Measurements from ENCODE around the gene CENPL. TPM values are rescaled to one million over a fixed set of nuclear protein-coding genes. Genes with fewer than 3 reads are reported as not detected.
"Not testable (repeated sequence)": the region's sequence is repeated elsewhere in the genome, so short reads cannot be mapped to it uniquely, and the experiment has no call there.

The CENPL gene
- total RNA-seq, 1 donor from 2014 or later = 6.9 TPM

DNA sequence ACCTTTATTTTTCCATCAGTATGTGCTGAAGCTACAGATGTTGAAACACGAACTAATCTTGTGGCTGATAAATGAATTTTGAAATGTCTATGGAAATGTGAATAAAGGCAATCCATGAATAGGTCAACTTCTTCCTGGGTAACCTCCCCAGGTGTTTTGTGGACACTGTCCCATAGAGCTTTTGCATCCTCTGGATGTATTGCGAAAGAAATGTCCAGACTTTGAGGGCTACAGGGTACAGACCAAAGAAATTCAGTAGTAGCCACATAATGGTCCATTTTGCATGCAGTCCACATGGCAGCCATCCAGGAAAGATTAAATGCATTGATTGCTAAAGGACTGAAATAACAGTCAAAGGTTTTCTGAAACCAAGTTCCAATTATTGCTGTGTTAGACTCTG, 21.7 kb downstream of the CENPL start:
- ATAC-seq (no peak), DNase-seq (no peak)
- peaks cover 24% of the 10 kb centered on the region for H3K36me3 ChIP-seq
- no peaks in the 10 kb centered on the region for H3K4me1 ChIP-seq
- no peaks in the 10 kb centered on the region for H3K27me3 ChIP-seq (ENCODE audit: low read depth)
- no peak overlapping the region for H3K27ac ChIP-seq
- intact Hi-C loops (cut with DNase I) = no loop called here
- H3K4me3 ChIP-seq = no peak overlapping the region
- H3K9me3 ChIP-seq = no peaks in the 10 kb centered on the region
- TF ChIP-seq, protein P1, sequence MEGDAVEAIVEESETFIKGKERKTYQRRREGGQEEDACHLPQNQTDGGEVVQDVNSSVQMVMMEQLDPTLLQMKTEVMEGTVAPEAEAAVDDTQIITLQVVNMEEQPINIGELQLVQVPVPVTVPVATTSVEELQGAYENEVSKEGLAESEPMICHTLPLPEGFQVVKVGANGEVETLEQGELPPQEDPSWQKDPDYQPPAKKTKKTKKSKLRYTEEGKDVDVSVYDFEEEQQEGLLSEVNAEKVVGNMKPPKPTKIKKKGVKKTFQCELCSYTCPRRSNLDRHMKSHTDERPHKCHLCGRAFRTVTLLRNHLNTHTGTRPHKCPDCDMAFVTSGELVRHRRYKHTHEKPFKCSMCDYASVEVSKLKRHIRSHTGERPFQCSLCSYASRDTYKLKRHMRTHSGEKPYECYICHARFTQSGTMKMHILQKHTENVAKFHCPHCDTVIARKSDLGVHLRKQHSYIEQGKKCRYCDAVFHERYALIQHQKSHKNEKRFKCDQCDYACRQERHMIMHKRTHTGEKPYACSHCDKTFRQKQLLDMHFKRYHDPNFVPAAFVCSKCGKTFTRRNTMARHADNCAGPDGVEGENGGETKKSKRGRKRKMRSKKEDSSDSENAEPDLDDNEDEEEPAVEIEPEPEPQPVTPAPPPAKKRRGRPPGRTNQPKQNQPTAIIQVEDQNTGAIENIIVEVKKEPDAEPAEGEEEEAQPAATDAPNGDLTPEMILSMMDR (IDR thresholded peaks at IDR 0.05) = no peak

DNA sequence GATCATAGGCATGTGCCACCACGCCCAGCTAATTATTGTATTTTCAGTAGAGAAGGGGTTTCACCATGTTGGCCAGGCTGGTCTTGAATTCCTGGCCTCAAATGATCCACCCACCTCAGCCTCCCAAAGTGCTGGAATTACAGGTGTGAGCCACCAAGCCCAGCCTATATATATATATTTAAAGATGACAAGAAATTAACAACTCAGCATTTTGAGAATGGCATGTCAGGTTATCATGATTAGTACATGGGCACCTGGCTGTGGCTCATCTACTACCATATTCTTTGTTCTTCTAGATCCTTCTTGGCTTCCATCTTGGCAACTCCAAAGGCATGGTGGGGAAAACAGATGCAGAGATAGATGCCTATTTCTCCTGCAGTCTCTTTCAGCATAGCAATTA, 24.7 kb downstream of the CENPL start:
- H3K27ac ChIP-seq; H3K4me1 ChIP-seq; H3K27me3 ChIP-seq (ENCODE audit: low read depth); intact Hi-C loops (cut with DNase I); ATAC-seq; H3K9me3 ChIP-seq; H3K4me3 ChIP-seq; DNase-seq: not testable (repeated sequence)
- peaks cover 11% of the 10 kb centered on the region for H3K36me3 ChIP-seq

GRCh38 chr1:173798078-173798477, 26.6 kb downstream of the CENPL start:
- Histone ChIP-seq H3K9me3 (no peaks in the 10 kb centered on the region), H3K4me1 (no peaks in the 10 kb centered on the region), H3K4me3 (no peak overlapping the region), H3K36me3 (peaks cover 8% of the 10 kb centered on the region), H3K27me3 (ENCODE audit: low read depth) (no peaks in the 10 kb centered on the region), H3K27ac (no peak overlapping the region)
- DNase-seq (no peak), ATAC-seq (no peak)
- TF ChIP-seq, protein P1 (IDR thresholded peaks at IDR 0.05) = no peak
- intact Hi-C loops (cut with DNase I) = no loop called here

DNA sequence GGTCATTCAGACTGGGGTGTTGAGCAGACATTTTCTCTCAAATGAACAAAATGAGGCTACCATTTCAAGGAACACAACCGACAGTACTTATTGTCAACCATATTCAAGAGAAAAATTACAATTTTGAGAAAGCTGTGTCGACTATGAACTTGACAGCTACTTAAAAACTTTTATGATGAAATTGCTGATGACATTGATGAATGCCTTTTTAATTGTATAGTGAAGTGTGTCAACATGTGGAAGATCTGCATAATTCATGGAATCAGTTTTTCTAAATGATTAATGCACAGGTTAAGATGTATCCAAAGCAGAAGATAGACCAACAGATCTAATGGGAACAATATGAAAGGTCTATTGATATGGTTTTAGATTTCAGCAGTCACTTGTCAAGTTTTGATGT, 34.8 kb downstream of the CENPL start:
- Histone ChIP-seq H3K4me3 (no peak overlapping the region), H3K27ac (no peak overlapping the region), H3K27me3 (ENCODE audit: low read depth) (no peaks in the 10 kb centered on the region), H3K9me3 (no peaks in the 10 kb centered on the region), H3K4me1 (no peaks in the 10 kb centered on the region), H3K36me3 (peaks cover 33% of the 10 kb centered on the region)
- TF ChIP-seq, protein P1 (IDR thresholded peaks at IDR 0.05) = no peak
- DNase-seq (no peak), ATAC-seq (no peak)
- intact Hi-C loops (cut with DNase I) = no loop called here

GRCh38 chr1:173784997-173785396, 39.7 kb downstream of the CENPL start:
- Histone ChIP-seq H3K4me1 (no peaks in the 10 kb centered on the region), H3K36me3 (peaks cover 81% of the 10 kb centered on the region)
- ATAC-seq = no peak

DNA sequence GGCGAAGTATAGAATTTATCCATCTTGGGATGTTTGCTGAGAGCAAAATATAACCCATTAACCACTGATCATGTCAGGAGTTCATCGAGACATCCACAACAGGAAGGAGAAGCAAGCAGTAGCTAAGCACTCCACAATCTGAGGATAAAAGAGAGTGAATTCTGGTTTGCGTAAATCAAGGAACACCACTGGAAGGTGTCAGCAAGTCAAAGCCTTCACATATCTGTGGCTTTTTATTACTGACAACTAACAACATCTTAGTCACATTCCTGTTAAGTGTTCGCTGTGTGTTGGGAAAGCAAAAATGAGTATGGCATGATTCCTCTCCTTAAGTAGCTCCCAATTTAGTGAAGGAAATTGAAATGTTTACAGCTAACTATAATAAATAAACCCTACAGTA, 44.7 kb downstream of the CENPL start:
- TF ChIP-seq, protein P1 (IDR thresholded peaks at IDR 0.05) = no peak
- H3K27ac ChIP-seq = no peak overlapping the region
- no peak for DNase-seq
- no peaks in the 10 kb centered on the region for H3K4me1 ChIP-seq
- H3K9me3 ChIP-seq = no peaks in the 10 kb centered on the region
- no peak overlapping the region for H3K4me3 ChIP-seq
- intact Hi-C loops (cut with DNase I) = no loop called here
- no peaks in the 10 kb centered on the region for H3K27me3 ChIP-seq (ENCODE audit: low read depth)
- no peak for ATAC-seq
- peaks cover 98% of the 10 kb centered on the region for H3K36me3 ChIP-seq

More at GRCh38 chr1:173784997-173785396, 39.7 kb downstream of the CENPL start:
- TF ChIP-seq, protein P1 (IDR thresholded peaks at IDR 0.05) = no peak
- intact Hi-C loops (cut with DNase I) = no loop called here
- Histone ChIP-seq H3K27ac (no peak overlapping the region), H3K27me3 (ENCODE audit: low read depth) (no peaks in the 10 kb centered on the region), H3K9me3 (no peaks in the 10 kb centered on the region), H3K4me3 (no peak overlapping the region)
- DNase-seq = no peak

Measured in lower lobe of right lung (tissue), 2 donors.